HG02973 (cell line): Measurements from ENCODE around the gene FUOM.

Experiments used
- ATAC-seq: cut with Tn5 transposase; IDR thresholded peaks from one replicate; pipeline ENCODE4 v1.9.1; 2021; ENCODE audit warnings: moderate library complexity; ENCODE audit not compliant: unreplicated experiment

The FUOM gene

GRCh38 chr10:133353202-133353959 lies 4.4 kb downstream of the FUOM start:
- no peak for ATAC-seq

- ATAC-seq = no peak
Observed at GRCh38 chr10:133351408-133352318, 6.2 kb downstream of the FUOM start.

- no peak for ATAC-seq
Observed at GRCh38 chr10:133350950-133351329, 6.9 kb downstream of the FUOM start.

DNA sequence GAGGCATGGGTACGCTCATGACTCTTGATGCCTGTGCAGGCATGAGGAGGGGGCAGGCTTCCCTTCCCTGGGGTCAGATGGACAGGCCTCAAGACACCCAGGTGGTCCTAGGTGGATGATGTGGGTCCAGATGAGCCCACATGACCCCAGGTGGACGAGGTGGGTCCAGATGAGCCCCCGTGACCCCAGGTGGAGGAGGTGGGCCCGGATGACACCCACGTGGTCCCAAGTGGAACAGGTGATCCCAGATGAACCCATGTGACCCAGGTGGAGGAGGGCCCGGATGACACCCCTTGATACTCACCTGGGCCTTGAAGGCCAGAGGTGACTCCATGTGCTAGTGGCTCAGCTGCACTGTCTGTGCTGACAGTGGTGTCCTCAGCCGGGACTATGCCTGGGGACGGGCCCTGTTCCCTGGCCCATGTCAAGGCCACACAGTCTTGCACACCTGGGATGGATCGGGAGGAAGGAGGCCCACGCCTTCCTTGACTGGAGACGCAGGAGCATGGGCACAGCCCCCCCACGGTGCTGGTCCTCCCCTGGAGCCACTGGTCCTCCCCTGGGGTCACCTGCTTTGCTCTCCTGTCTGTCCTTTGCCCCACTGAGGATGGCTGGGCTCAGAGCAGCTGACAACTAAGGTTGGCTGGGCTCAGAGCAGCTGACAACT lies 7.4 kb downstream of the FUOM start:
- no peak for ATAC-seq

GRCh38 chr10:133349577-133350011 lies 8.2 kb downstream of the FUOM start:
- no peak for ATAC-seq

DNA sequence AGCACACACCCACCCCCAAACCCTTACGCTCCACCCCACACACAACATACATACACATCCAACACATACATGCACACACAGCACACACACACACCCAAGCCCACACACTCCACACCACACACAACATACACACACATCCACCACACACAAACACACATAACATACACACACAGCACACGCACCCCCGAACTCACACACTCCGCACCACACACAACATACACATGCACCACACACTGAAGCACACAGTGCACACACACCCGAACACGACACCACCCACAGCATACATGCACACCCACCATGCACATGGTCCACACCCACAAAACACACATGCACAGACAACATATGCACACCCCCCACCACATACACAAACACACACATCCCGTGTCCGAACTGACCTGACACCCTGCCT lies 8.7 kb downstream of the FUOM start:
- ATAC-seq = no peak

- no peak for ATAC-seq
Observed at GRCh38 chr10:133347710-133348517, 9.9 kb downstream of the FUOM start.

DNA sequence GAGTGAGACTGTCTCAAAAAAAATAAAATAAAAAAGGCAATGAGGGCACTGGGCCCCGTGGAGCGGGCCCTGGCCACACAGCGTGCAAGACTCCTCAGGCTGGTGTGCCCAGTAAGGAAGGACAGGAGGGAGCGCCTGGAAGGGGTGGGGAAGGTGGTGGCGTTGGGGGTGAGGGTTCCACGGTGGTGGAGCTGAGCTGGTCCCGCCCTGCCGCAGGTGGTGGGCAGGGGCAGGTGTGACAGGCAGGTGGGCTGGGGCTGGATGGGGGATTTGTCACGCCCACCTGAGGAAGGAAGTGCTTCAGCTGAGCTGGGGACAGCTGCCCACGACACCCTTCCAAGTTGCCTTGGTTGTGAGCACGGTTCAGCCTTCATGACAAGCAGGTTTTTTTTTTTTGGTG lies 11.4 kb downstream of the FUOM start:
- no peak for ATAC-seq

DNA sequence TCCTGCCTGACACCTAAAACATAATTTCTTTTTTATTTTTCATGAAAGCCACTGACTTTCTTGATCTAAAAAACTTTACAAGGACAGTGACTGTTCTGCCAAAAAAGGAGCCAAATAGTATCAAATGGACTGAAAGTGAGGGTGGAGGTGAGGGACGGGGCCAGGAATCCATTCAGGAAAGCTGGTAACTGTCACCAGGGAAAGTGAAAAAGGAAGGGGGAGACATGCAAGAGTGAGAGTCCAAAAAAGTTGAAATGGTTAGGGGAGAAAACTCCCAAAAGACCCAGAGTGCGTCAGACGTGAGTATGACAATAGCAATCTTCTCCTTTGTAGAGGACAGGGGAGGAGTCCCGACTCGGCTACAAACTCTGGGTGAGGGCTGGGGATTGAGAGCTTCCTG lies 13.6 kb downstream of the FUOM start:
- ATAC-seq = no peak

- no peak for ATAC-seq
Observed at GRCh38 chr10:133343558-133343957, 14.3 kb downstream of the FUOM start.

- ATAC-seq = no peak
Observed at GRCh38 chr10:133342942-133343341, 14.9 kb downstream of the FUOM start.

DNA sequence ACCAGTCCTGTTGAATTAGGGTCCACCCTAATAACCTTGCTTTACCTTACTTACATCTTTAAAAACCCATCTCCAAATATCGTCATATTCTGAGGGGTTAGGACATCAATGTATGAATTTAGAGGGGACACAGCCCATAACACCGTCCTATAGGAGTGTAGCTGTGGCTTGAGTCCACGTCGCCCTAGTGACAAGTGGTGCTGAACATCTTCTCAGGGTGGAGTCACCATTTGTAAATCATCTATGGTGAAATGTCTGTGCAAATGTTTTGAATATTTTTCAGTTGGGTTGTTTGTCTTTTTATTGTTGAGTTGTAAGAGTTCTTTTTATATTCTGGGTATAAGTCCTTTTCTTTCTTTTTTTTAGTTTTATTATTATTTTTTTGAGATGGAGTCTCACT lies 15.8 kb downstream of the FUOM start:
- ATAC-seq = no peak

- no peak for ATAC-seq
Observed at GRCh38 chr10:133339708-133340380, 18.0 kb downstream of the FUOM start.

DNA sequence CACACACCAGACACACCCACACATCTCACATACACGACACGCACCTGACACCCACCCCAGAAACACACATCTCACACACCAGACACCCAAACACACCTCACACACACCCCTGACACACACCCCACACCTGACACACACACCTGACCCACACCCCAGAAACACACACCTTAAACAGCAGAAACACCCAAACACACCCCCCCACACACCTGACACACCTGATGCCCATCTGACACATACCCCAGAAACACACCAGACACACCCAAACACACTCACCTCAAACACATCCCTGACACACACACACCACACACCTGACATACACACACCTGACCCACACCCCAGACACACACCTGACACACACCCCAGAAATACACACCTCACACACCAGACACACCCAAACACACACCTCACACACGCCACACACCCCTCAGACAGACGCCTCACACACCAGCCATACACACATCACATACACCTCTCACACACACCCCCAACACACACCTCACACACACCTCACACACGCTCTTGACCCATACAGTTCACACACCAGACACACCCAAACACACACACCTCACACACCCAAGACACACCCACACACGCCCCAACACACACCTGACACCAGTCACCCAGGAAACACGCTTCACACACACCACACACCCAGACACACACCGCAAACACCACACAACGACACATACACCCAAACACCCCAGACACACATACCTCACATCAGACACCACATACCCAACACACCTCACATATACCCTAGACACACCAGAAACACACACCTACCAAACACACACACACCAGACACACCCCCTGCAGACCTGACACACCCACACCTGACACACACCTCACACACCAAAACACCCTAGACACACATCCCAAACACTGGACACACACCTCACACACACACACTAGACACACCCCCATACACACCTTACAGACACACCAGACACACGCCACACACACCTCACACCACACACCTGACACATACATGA lies 19.4 kb downstream of the FUOM start:
- ATAC-seq = no peak

DNA sequence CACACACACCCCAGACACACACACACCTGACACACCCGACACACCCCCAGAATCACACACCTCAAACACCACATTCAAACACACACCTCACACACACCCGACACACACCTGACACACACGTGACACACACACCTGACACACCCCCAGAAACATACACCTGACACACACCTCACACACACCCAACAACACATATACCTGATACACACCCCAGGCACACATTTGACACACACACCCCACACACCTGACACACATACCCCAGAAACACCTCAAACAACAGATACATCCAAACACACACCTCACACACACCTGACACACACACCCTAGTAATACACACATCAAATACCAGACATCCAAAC lies 20.5 kb downstream of the FUOM start:
- ATAC-seq = no peak

DNA sequence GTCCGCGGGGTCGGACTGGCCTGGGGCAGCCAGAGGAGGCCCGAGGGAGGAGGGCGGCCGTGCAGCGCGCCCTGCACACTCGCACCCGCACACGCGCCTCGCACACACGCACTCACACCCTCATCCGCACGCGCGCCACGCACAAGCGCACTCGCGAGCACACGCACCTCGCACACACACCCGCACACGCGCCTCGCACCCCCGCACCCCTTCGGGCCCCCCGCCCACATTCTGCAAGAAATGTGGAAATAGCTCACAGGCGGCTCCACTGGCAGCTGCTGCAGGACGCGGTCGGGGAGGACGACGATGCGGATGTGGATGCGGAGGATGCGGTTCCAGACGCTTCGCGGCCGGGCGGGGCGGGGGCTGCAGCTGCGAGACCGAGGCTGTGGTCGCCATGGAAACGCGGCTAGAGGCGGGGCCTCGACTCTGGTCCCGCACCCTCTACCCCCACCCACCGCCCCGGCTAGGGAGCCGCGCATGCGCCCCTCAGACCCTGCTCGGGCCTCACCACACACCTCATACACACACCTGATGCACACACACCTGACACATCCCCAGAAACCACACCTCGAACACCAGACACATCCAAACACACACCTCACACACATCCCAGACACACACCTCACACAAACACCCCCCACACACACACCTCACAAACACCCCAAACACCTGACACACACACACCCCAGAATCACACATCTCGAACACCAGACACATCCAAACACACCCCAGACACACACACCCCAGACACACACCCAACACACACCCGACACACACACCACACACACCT lies 21.0 kb downstream of the FUOM start, which contains the start of gene CALY:
CALY (minus strand) TSS at position 320 of the 793 bp plus-strand sequence. CDS start 7,907 bp downstream, outside the sequence.
- ATAC-seq = no peak

GRCh38 chr10:133336118-133336576 lies 21.7 kb downstream of the FUOM start:
- ATAC-seq = no peak
